Type B pancreatic cell (in vitro differentiated cells): ENCODE results near the gene RAP2A. TPM values are rescaled to one million over a fixed set of nuclear protein-coding genes. Genes with fewer than 3 reads are reported as not detected.

Source experiments
- DNase-seq: peaks from one replicate; pipeline ENCODE4 v3.0.0; 2021; ENCODE audit warnings: mixed read lengths; ENCODE audit not compliant: unreplicated experiment; ENCODE audit errors: extremely low spot score
- H3K27ac Mint-ChIP-seq: 2 replicates; pipeline ENCODE4 v1.8.0; 2021; ENCODE audit warnings: mild to moderate bottlenecking, mixed read lengths
- H3K27me3 Mint-ChIP-seq: 2 replicates; pipeline ENCODE4 v1.8.0; 2021; ENCODE audit warnings: mixed read lengths
- H3K36me3 Mint-ChIP-seq: 2 replicates; pipeline ENCODE4 v1.8.0; 2021; ENCODE audit warnings: mixed read lengths
- H3K4me1 Mint-ChIP-seq: one replicate; pipeline ENCODE4 v1.8.0; 2021; ENCODE audit warnings: mixed read lengths; ENCODE audit not compliant: unreplicated experiment
- H3K4me3 Mint-ChIP-seq: 2 replicates; pipeline ENCODE4 v1.8.0; 2021; ENCODE audit warnings: mild to moderate bottlenecking, mixed read lengths
- H3K9me3 Mint-ChIP-seq: 2 replicates; pipeline ENCODE4 v1.8.0; 2021; ENCODE audit warnings: mixed read lengths
- total RNA-seq: library from RNA; stranded (reverse); gene quantifications from 2 replicates; pipeline ENCODE4 v1.2.1, GENCODE V29; 2021; ENCODE audit warnings: low replicate concordance
- TF ChIP-seq, protein P1 (sequence below): fragments of 200-600 bp; sonication (generic); conservative IDR thresholded peaks from 2 replicates; pipeline ENCODE4 v1.5.0; 2021; ENCODE audit warnings: antibody characterized with exemption, mild to moderate bottlenecking

Gene RAP2A
- total RNA-seq, 1 donor from 2014 or later = 37.5 TPM

DNA sequence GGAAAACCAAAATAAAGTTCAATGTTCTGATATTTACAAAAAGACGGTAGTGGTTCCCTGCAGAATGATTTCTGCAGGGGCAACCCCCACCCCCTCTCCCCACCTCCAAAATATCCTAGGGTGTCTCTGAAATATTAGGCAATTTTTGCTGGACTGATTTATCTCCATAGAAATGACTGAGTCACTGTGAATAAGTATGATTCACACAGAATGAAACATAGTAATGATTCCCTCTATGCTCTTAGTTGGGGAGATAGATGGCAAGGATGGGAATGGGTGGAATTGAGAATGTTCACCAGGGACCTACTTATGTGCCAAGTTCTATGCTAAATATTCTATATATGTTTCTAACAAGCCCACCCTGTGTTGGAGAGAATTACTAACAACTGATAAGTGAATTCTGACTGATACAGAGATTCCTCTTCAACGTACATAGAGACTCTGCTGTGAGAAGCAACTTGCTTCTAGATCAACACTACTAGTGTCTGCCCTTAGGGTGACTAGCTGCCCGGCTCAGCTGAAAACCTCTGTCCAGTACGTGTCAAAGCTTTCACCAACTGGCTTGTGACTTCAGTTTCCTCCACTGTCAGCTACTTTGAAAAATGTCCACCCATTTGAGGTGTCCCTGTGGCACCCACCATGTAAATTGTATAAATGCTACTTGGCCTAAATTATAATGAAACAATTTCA lies 38.4 kb upstream of the RAP2A start:
- Mint-ChIP-seq H3K9me3 (no peaks in the 10 kb centered on the region), H3K27ac (no peak overlapping the region), H3K27me3 (no peaks in the 10 kb centered on the region), H3K36me3 (peaks cover 11% of the 10 kb centered on the region), H3K4me3 (no peak overlapping the region), H3K4me1 (peaks cover 8% of the 10 kb centered on the region)
- no peak for DNase-seq
- TF ChIP-seq, protein P1, sequence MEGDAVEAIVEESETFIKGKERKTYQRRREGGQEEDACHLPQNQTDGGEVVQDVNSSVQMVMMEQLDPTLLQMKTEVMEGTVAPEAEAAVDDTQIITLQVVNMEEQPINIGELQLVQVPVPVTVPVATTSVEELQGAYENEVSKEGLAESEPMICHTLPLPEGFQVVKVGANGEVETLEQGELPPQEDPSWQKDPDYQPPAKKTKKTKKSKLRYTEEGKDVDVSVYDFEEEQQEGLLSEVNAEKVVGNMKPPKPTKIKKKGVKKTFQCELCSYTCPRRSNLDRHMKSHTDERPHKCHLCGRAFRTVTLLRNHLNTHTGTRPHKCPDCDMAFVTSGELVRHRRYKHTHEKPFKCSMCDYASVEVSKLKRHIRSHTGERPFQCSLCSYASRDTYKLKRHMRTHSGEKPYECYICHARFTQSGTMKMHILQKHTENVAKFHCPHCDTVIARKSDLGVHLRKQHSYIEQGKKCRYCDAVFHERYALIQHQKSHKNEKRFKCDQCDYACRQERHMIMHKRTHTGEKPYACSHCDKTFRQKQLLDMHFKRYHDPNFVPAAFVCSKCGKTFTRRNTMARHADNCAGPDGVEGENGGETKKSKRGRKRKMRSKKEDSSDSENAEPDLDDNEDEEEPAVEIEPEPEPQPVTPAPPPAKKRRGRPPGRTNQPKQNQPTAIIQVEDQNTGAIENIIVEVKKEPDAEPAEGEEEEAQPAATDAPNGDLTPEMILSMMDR = no peak

DNA sequence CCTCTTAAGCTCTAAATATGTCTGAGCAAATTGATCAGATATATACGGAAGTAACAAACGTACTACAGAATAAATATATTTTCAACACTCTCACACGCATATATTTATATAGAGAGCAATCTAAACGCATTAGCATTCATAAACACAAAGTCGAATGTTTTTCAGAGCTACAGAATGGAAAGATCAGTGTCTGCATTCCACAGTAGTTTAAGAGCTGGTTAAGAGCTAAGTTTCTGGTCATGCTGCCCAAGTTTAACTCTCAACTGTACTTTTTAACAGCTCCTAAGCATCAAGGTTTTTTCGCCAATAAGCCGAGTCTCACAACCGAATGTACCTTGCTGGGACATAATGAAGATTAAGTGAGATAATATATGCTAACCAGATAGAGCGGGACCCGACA lies 36.7 kb upstream of the RAP2A start:
- Mint-ChIP-seq H3K9me3 (peaks cover 5% of the 10 kb centered on the region), H3K36me3 (peaks cover 4% of the 10 kb centered on the region), H3K4me3 (no peak overlapping the region), H3K27me3 (no peaks in the 10 kb centered on the region), H3K27ac (no peak overlapping the region), H3K4me1 (no peaks in the 10 kb centered on the region)
- TF ChIP-seq, protein P1 = no peak
- no peak for DNase-seq

GRCh38 chr13:97401421-97401820 lies 32.5 kb upstream of the RAP2A start:
- Mint-ChIP-seq H3K27ac (no peak overlapping the region), H3K27me3 (no peaks in the 10 kb centered on the region), H3K9me3 (peaks cover 5% of the 10 kb centered on the region), H3K4me3 (no peak overlapping the region), H3K4me1 (no peaks in the 10 kb centered on the region), H3K36me3 (no peaks in the 10 kb centered on the region)
- TF ChIP-seq, protein P1 = no peak
- DNase-seq = no peak

GRCh38 chr13:97403893-97404750 lies 29.8 kb upstream of the RAP2A start:
- TF ChIP-seq, protein P1 = no peak
- DNase-seq = no peak
- H3K9me3 Mint-ChIP-seq = peaks cover 5% of the 10 kb centered on the region
- H3K4me1 Mint-ChIP-seq = no peaks in the 10 kb centered on the region
- no peak overlapping the region for H3K4me3 Mint-ChIP-seq
- no peak overlapping the region for H3K27ac Mint-ChIP-seq
- peaks cover 2% of the 10 kb centered on the region for H3K27me3 Mint-ChIP-seq
- no peaks in the 10 kb centered on the region for H3K36me3 Mint-ChIP-seq

DNA sequence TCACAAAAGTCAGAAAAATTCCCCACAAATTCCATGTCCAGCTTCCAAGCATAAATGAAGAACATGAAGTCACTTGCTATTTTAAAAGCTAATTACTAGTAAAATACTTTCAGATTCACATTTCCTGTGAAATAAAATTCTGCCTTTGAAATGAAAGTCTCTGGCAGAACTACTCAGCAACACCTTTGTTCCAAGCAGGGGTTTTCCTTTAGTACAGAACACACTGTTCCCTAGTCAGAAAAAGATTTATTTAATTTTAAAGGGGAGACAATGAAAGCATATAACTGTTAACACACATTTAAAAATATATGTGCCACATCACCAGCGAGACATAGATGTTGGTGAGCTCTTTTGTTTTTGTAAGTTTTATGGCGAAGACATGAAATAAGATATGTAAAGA lies 26.4 kb upstream of the RAP2A start:
- no peaks in the 10 kb centered on the region for H3K9me3 Mint-ChIP-seq
- peaks cover 2% of the 10 kb centered on the region for H3K27me3 Mint-ChIP-seq
- TF ChIP-seq, protein P1 = no peak
- no peak for DNase-seq
- no peaks in the 10 kb centered on the region for H3K4me1 Mint-ChIP-seq
- H3K4me3 Mint-ChIP-seq = no peak overlapping the region
- no peaks in the 10 kb centered on the region for H3K36me3 Mint-ChIP-seq
- H3K27ac Mint-ChIP-seq = no peak overlapping the region
